Measurements from ENCODE around the gene MCRIP2.

Gene MCRIP2

GRCh38 chr16:692356-693108 is 50.9 kb downstream of the MCRIP2 start:
- TF ChIP-seq CTCF (IDR thresholded peaks at IDR 0.05; ENCODE audit: low read depth, low read length, missing control alignments), result no peak
- in situ Hi-C loops (cut with HindIII; ENCODE audit: low sequenced_read_pairs), result no loop called here

GRCh38 chr16:693364-693763 is 51.7 kb downstream of the MCRIP2 start:
- no peak overlapping the region for H3K4me3 ChIP-seq (ENCODE audit: low read depth, low read length)
- in situ Hi-C loops (cut with HindIII; ENCODE audit: low sequenced_read_pairs), result no loop called here
- TF ChIP-seq CTCF (IDR thresholded peaks at IDR 0.05; ENCODE audit: low read depth, low read length, missing control alignments), result no peak
- DNase-seq (ENCODE audit: low read depth), result no peak

More at GRCh38 chr16:692356-693108, 50.9 kb downstream of the MCRIP2 start:
- no peak for DNase-seq (ENCODE audit: low read depth)
- H3K4me3 ChIP-seq (ENCODE audit: low read depth, low read length), result no peak overlapping the region

- H3K4me3 ChIP-seq (ENCODE audit: low read depth, low read length), result no peak overlapping the region
- in situ Hi-C loops (cut with HindIII; ENCODE audit: low sequenced_read_pairs), result no loop called here
- DNase-seq (ENCODE audit: low read depth), result no peak
- no peak for TF ChIP-seq CTCF (IDR thresholded peaks at IDR 0.05; ENCODE audit: low read depth, low read length, missing control alignments)
Measured at GRCh38 chr16:693766-694165, 52.1 kb downstream of the MCRIP2 start.

DNA sequence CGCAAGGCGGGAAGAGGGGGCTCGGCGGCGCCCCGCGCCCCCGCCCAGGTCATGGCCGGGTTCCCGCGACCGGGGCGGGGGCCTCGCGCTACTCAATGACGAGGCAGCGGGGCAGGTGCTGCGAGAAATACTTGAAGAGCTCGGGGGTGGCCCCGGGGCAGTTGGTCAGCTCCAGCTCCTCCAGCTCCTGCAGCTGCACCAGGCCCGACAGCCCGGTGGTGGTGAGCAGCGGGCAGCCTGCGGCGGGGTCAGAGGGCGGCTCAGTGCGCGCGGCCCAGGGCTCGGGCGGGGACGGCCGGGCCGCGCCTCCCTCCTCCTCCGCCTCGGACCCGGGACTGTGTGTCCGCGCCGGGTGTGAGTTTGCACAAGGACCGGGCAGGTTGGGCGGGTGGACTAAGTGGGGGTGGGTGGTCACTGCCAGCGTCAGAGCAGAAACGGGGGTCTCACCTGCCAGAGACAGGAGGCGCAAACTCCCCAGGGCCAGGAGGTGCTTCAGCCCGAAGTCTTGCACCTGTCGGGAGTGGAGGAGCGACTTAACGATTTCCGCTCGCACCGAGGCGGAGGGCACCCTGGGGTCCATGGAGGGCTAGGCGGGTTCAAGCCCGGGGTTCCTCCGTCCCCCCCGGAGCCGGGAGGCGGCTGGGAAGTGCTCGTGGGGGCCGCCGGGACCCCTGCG is 52.7 kb downstream of the MCRIP2 start:
- no peak for TF ChIP-seq CTCF (IDR thresholded peaks at IDR 0.05; ENCODE audit: low read depth, low read length, missing control alignments)
- H3K4me3 ChIP-seq (ENCODE audit: low read depth, low read length), result no peak overlapping the region
- DNase-seq (ENCODE audit: low read depth), result no peak
- in situ Hi-C loops (cut with HindIII; ENCODE audit: low sequenced_read_pairs), result no loop called here

DNA sequence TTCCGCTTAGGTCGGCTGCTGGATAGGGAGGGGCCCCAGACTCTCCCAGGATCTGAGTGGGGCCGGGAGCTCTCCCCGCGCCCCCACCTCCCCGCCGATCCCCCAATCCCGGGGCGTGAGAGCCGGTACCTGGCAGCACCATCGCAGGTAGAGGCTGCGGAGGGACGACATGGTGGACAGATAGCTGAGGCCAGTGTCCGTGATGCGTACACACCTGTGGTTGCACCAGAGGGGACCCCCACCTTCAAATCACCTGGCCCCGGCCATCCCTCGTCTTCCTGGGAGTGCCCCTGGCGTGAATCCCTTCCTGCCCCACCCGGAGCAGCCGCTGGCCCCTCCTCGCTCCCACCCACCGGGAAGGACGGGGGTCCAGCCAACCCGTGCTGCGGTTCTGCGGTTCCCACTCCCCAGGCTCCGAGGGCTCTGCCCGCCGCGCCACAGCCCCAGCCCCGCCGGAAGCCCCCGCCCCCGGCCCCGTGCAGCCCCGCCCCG is 53.3 kb downstream of the MCRIP2 start:
- no peak for TF ChIP-seq CTCF (IDR thresholded peaks at IDR 0.05; ENCODE audit: low read depth, low read length, missing control alignments)
- DNase-seq (ENCODE audit: low read depth), result no peak
- in situ Hi-C loops (cut with HindIII; ENCODE audit: low sequenced_read_pairs), result no loop called here
- no peak overlapping the region for H3K4me3 ChIP-seq (ENCODE audit: low read depth, low read length)

GRCh38 chr16:695355-696089 is 53.9 kb downstream of the MCRIP2 start:
- TF ChIP-seq CTCF (IDR thresholded peaks at IDR 0.05; ENCODE audit: low read depth, low read length, missing control alignments), result no peak
- in situ Hi-C loops (cut with HindIII; ENCODE audit: low sequenced_read_pairs), result no loop called here
- H3K4me3 ChIP-seq (ENCODE audit: low read depth, low read length), result no peak overlapping the region
- DNase-seq (ENCODE audit: low read depth), result no peak
